Measurements from ENCODE around the gene NHERF2. TPM values are rescaled to one million over a fixed set of nuclear protein-coding genes. Genes with fewer than 3 reads are reported as not detected.
A peak's percentile ranks its signal among the peaks of the same experiment; 100 is the strongest.

Gene NHERF2
- total RNA-seq, 6 experiments from 2014 or later: 140 to 177 (median 152) TPM

- Mint-ChIP-seq H3K4me3 (no peak overlapping the region), H3K27ac (peak overlapping the region; percentile 18; the same call in 1 of the 2 replicates), H3K36me3 (ENCODE audit: low read depth) (peaks cover 13% of the 10 kb centered on the region; the same call in 1 of the 2 replicates), H3K27me3 (ENCODE audit: insufficient read depth) (peaks cover 39% of the 10 kb centered on the region), H3K4me1 (ENCODE audit: low read depth) (no peaks in the 10 kb centered on the region), H3K9me3 (peaks cover 4% of the 10 kb centered on the region; the same call in 1 of the 2 replicates)
- TF ChIP-seq, protein P1, sequence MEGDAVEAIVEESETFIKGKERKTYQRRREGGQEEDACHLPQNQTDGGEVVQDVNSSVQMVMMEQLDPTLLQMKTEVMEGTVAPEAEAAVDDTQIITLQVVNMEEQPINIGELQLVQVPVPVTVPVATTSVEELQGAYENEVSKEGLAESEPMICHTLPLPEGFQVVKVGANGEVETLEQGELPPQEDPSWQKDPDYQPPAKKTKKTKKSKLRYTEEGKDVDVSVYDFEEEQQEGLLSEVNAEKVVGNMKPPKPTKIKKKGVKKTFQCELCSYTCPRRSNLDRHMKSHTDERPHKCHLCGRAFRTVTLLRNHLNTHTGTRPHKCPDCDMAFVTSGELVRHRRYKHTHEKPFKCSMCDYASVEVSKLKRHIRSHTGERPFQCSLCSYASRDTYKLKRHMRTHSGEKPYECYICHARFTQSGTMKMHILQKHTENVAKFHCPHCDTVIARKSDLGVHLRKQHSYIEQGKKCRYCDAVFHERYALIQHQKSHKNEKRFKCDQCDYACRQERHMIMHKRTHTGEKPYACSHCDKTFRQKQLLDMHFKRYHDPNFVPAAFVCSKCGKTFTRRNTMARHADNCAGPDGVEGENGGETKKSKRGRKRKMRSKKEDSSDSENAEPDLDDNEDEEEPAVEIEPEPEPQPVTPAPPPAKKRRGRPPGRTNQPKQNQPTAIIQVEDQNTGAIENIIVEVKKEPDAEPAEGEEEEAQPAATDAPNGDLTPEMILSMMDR (IDR thresholded peaks at IDR 0.05): no peak
- DNase-seq: no peak
Measured at GRCh38 chr16:2087748-2088631, 61.3 kb downstream of the NHERF2 start.

Other genes starting within 250 kb of the NHERF2 start
- 10 to 100 TPM; 12.3 to 15.8 (median 13.9) TPM for gene SPSB3, start 244.3 kb upstream of the NHERF2 start, total RNA-seq (2021; fragmentation: NEBNext Ultra II Directional; extraction: Animal tissue kit (Norgen Biotek cat#: 25700))
- gene NUBP2, start 243.9 kb upstream of the NHERF2 start, total RNA-seq (2021; fragmentation: NEBNext Ultra II Directional; extraction: Animal tissue kit (Norgen Biotek cat#: 25700)): 10 to 100 TPM; 41.5 to 53.8 (median 43.5) TPM
- gene IGFALS, start 233.2 kb upstream of the NHERF2 start, total RNA-seq (2021; fragmentation: NEBNext Ultra II Directional; extraction: Animal tissue kit (Norgen Biotek cat#: 25700)): not detected
- gene HAGH, start 200.1 kb upstream of the NHERF2 start, total RNA-seq (2021; fragmentation: NEBNext Ultra II Directional; extraction: Animal tissue kit (Norgen Biotek cat#: 25700)): 10 to 100 TPM; 34.2 to 55.3 (median 38.7) TPM
- gene FAHD1, start 199.7 kb upstream of the NHERF2 start, total RNA-seq (2021; fragmentation: NEBNext Ultra II Directional; extraction: Animal tissue kit (Norgen Biotek cat#: 25700)): 10 to 100 TPM; 29.4 to 40.7 (median 31.2) TPM
- not detected for gene MEIOB, start 154.7 kb upstream of the NHERF2 start, total RNA-seq (2021; fragmentation: NEBNext Ultra II Directional; extraction: Animal tissue kit (Norgen Biotek cat#: 25700))
- not detected for gene HS3ST6, start 108.5 kb upstream of the NHERF2 start, total RNA-seq (2021; fragmentation: NEBNext Ultra II Directional; extraction: Animal tissue kit (Norgen Biotek cat#: 25700))
- gene MSRB1, start 83.7 kb upstream of the NHERF2 start, total RNA-seq (2021; fragmentation: NEBNext Ultra II Directional; extraction: Animal tissue kit (Norgen Biotek cat#: 25700)): 10 to 100 TPM; 21.0 to 27.4 (median 22.7) TPM
- not detected for gene RPL3L, start 72.2 kb upstream of the NHERF2 start, total RNA-seq (2021; fragmentation: NEBNext Ultra II Directional; extraction: Animal tissue kit (Norgen Biotek cat#: 25700))
- 100 to 1,000 TPM; 146 to 190 (median 173) TPM for gene NDUFB10, start 67.4 kb upstream of the NHERF2 start, total RNA-seq (2021; fragmentation: NEBNext Ultra II Directional; extraction: Animal tissue kit (Norgen Biotek cat#: 25700))
- gene RPS2, start 62.1 kb upstream of the NHERF2 start, total RNA-seq (2021; fragmentation: NEBNext Ultra II Directional; extraction: Animal tissue kit (Norgen Biotek cat#: 25700)): 1,000 to 10,000 TPM; 2,281 to 2,831 (median 2,477) TPM
- not detected for gene RNF151, start 60.0 kb upstream of the NHERF2 start, total RNA-seq (2021; fragmentation: NEBNext Ultra II Directional; extraction: Animal tissue kit (Norgen Biotek cat#: 25700))
- 10 to 100 TPM; 42.4 to 47.3 (median 44.1) TPM for gene TBL3, start 54.8 kb upstream of the NHERF2 start, total RNA-seq (2021; fragmentation: NEBNext Ultra II Directional; extraction: Animal tissue kit (Norgen Biotek cat#: 25700))
- under 1 TPM in 3 of 6 experiments, not detected in 3; 0.28 to 0.46 (median 0.45) TPM for gene NOXO1, start 45.4 kb upstream of the NHERF2 start, total RNA-seq (2021; fragmentation: NEBNext Ultra II Directional; extraction: Animal tissue kit (Norgen Biotek cat#: 25700))
- gene GFER, start 42.7 kb upstream of the NHERF2 start, total RNA-seq (2021; fragmentation: NEBNext Ultra II Directional; extraction: Animal tissue kit (Norgen Biotek cat#: 25700)): 10 to 100 TPM; 28.8 to 45.5 (median 40.2) TPM
- 1 to 10 TPM in 5 of 6 experiments, under 1 TPM in 1; 0.96 to 1.4 (median 1.2) TPM for gene SYNGR3, start 36.9 kb upstream of the NHERF2 start, total RNA-seq (2021; fragmentation: NEBNext Ultra II Directional; extraction: Animal tissue kit (Norgen Biotek cat#: 25700))
- gene ZNF598, start 17.1 kb upstream of the NHERF2 start, total RNA-seq (2021; fragmentation: NEBNext Ultra II Directional; extraction: Animal tissue kit (Norgen Biotek cat#: 25700)): 10 to 100 TPM; 37.1 to 48.1 (median 40.7) TPM
- gene NPW, start 7.1 kb upstream of the NHERF2 start, total RNA-seq (2021; fragmentation: NEBNext Ultra II Directional; extraction: Animal tissue kit (Norgen Biotek cat#: 25700)): 1 to 10 TPM in 4 of 6 experiments, under 1 TPM in 2; 0.57 to 2.1 (median 1.4) TPM
- gene NTHL1, start 20.9 kb downstream of the NHERF2 start, total RNA-seq (2021; fragmentation: NEBNext Ultra II Directional; extraction: Animal tissue kit (Norgen Biotek cat#: 25700)): 10 to 100 TPM; 23.7 to 31.5 (median 26.4) TPM
- gene TSC2, start 21.1 kb downstream of the NHERF2 start, total RNA-seq (2021; fragmentation: NEBNext Ultra II Directional; extraction: Animal tissue kit (Norgen Biotek cat#: 25700)): 10 to 100 TPM; 72.0 to 88.3 (median 83.2) TPM
- gene PKD1, start 109.0 kb downstream of the NHERF2 start, total RNA-seq (2021; fragmentation: NEBNext Ultra II Directional; extraction: Animal tissue kit (Norgen Biotek cat#: 25700)): 100 to 1,000 TPM in 1 of 6 experiments, 10 to 100 TPM in 5; 77.9 to 118 (median 82.5) TPM
- 1 to 10 TPM in 1 of 6 experiments, under 1 TPM in 5; 0.31 to 1.2 (median 0.65) TPM for gene RAB26, start 121.7 kb downstream of the NHERF2 start, total RNA-seq (2021; fragmentation: NEBNext Ultra II Directional; extraction: Animal tissue kit (Norgen Biotek cat#: 25700))
- gene TRAF7, start 128.9 kb downstream of the NHERF2 start, total RNA-seq (2021; fragmentation: NEBNext Ultra II Directional; extraction: Animal tissue kit (Norgen Biotek cat#: 25700)): 10 to 100 TPM; 81.4 to 88.3 (median 85.3) TPM
- under 1 TPM; 0.06 to 0.56 (median 0.11) TPM for gene CASKIN1, start 169.7 kb downstream of the NHERF2 start, total RNA-seq (2021; fragmentation: NEBNext Ultra II Directional; extraction: Animal tissue kit (Norgen Biotek cat#: 25700))
- 10 to 100 TPM; 32.7 to 39.4 (median 37.5) TPM for gene MLST8, start 178.6 kb downstream of the NHERF2 start, total RNA-seq (2021; fragmentation: NEBNext Ultra II Directional; extraction: Animal tissue kit (Norgen Biotek cat#: 25700))
- gene BRICD5, start 184.0 kb downstream of the NHERF2 start, total RNA-seq (2021; fragmentation: NEBNext Ultra II Directional; extraction: Animal tissue kit (Norgen Biotek cat#: 25700)): 1 to 10 TPM; 1.1 to 2.6 (median 1.8) TPM
- gene PGP, start 187.9 kb downstream of the NHERF2 start, total RNA-seq (2021; fragmentation: NEBNext Ultra II Directional; extraction: Animal tissue kit (Norgen Biotek cat#: 25700)): 10 to 100 TPM; 12.8 to 17.8 (median 15.1) TPM
- gene E4F1, start 196.7 kb downstream of the NHERF2 start, total RNA-seq (2021; fragmentation: NEBNext Ultra II Directional; extraction: Animal tissue kit (Norgen Biotek cat#: 25700)): 10 to 100 TPM; 15.8 to 19.8 (median 16.7) TPM
- gene DNASE1L2, start 209.5 kb downstream of the NHERF2 start, total RNA-seq (2021; fragmentation: NEBNext Ultra II Directional; extraction: Animal tissue kit (Norgen Biotek cat#: 25700)): 1 to 10 TPM in 4 of 6 experiments, under 1 TPM in 2; 0.82 to 1.5 (median 1.1) TPM
- 10 to 100 TPM; 30.3 to 47.8 (median 35.4) TPM for gene ECI1, start 224.7 kb downstream of the NHERF2 start, total RNA-seq (2021; fragmentation: NEBNext Ultra II Directional; extraction: Animal tissue kit (Norgen Biotek cat#: 25700))
- 100 to 1,000 TPM; 127 to 163 (median 140) TPM for gene RNPS1, start 241.2 kb downstream of the NHERF2 start, total RNA-seq (2021; fragmentation: NEBNext Ultra II Directional; extraction: Animal tissue kit (Norgen Biotek cat#: 25700))

Measured in HFFc6 (cell line).